HCT116 (cell line): ENCODE measurements around the gene SULT2B1. TPM values are rescaled to one million over a fixed set of nuclear protein-coding genes. Genes with fewer than 3 reads are reported as not detected.

Experiments used
- ATAC-seq: fragments of 200-7000 bp; cut with Tn5 transposase; 2 replicates; pipeline ENCODE4 v1.9.1; 2020; ENCODE audit warnings: mild to moderate bottlenecking, moderate library complexity
- BruUV-seq: library from RNA; stranded (reverse); fragments of 400-500 nt; replicated peaks from 2 replicates; lab custom pipeline; 2021; lab: Mats Ljungman, UMichigan
- CTCF ChIA-PET: fragments of 300-600 bp; sonication (Branson Sonifier 250); formaldehyde crosslinking; loops from one replicate; lab custom pipeline; 2021; ENCODE audit warnings: antibody characterized with exemption; lab: Charles Lee
- POLR2A ChIA-PET: fragments of 300-600, 350-600 bp; sonication (Branson Sonifier 250); formaldehyde crosslinking; loops from one replicate; lab custom pipeline; 2021; ENCODE audit warnings: antibody characterized with exemption; lab: Charles Lee
- RAD21 ChIA-PET, 2 experiments: fragments of 300-600 bp; sonication (Branson Sonifier 250); formaldehyde crosslinking; loops; one replicate each; lab custom pipeline; 2023; ENCODE audit warnings: low total read pairs in 2 of 2; ENCODE audit not compliant: uncharacterized antibody in 2 of 2, unreplicated experiment in 2 of 2, low non-redundant PET in 1 of 2; lab: Charles Lee
- DNase-seq: peaks from one replicate; pipeline ENCODE4 v3.0.0-alpha.2; 2010; ENCODE audit warnings: low read depth, low spot score
- H2AFZ ChIP-seq: fragments of 200-600 bp; shearing (Covaris generic), sonication (generic); 2 replicates; pipeline ENCODE4 v1.6.1; 2017; ENCODE audit warnings: low read depth, mixed run types, mixed read lengths, antibody characterized with exemption, low read length; ENCODE audit not compliant: poor library complexity, severe bottlenecking
- H3K27ac ChIP-seq: 2 replicates; pipeline ENCODE4 v1.5.1; 2012; ENCODE audit warnings: low read depth, low read length
- H3K27me3 ChIP-seq: fragments of 200-600 bp; sonication (generic); 2 replicates; pipeline ENCODE4 v1.6.1; 2016; ENCODE audit warnings: mixed run types, low read length, mixed read lengths; ENCODE audit not compliant: insufficient read depth
- H3K36me3 ChIP-seq, 2 experiments: fragments of 200-500 bp in 1 of 2; fragments of 200-600 bp in 1 of 2; sonication (Bioruptor generic) in 1 of 2; sonication (generic) in 1 of 2; 2 replicates each; pipeline versions ENCODE4 v1.5.1 to v1.6.1; 2014 to 2016; ENCODE audit warnings: low read length in 2 of 2, inconsistent platforms in 1 of 2, mixed read lengths in 1 of 2, mixed run types in 1 of 2; ENCODE audit not compliant: insufficient read depth in 2 of 2, control insufficient read depth in 1 of 2
- H3K4me1 ChIP-seq, 2 experiments: fragments of 200-600 bp in 1 of 2; sonication (generic) in 1 of 2; 2 replicates each; pipeline versions ENCODE4 v1.5.1 to v1.6.1; 2012 to 2017; ENCODE audit warnings: low read length in 2 of 2, inconsistent platforms in 1 of 2, mild to moderate bottlenecking in 1 of 2, mixed read lengths in 1 of 2, mixed run types in 1 of 2, moderate library complexity in 1 of 2; ENCODE audit not compliant: insufficient read depth in 2 of 2, control insufficient read depth in 1 of 2
- H3K4me2 ChIP-seq: fragments of 200-600 bp; sonication (generic); 2 replicates; pipeline ENCODE4 v1.6.1; 2017; ENCODE audit warnings: mixed run types, low read length, mixed read lengths
- H3K4me3 ChIP-seq, 2 experiments: fragments of 200-600 bp in 1 of 2; sonication (generic) in 1 of 2; replicated peaks in 1 of 2; 2 replicates each; pipeline ENCODE4 v1.5.1; 2011 to 2016; ENCODE audit warnings: low read length in 2 of 2, control low read depth in 1 of 2, low read depth in 1 of 2, mild to moderate bottlenecking in 1 of 2, mixed read lengths in 1 of 2, mixed run types in 1 of 2
- H3K79me2 ChIP-seq: fragments of 200-600 bp; sonication (generic); 2 replicates; pipeline ENCODE4 v1.6.1; 2017; ENCODE audit warnings: mild to moderate bottlenecking, mixed run types, low read length, moderate library complexity, mixed read lengths; ENCODE audit not compliant: insufficient read depth
- H3K9ac ChIP-seq: fragments of 200-600 bp; sonication (generic); 2 replicates; pipeline ENCODE4 v1.6.1; 2016; ENCODE audit warnings: low read length, mixed read lengths
- H3K9me2 ChIP-seq: fragments of 200-600 bp; sonication (generic), shearing (Covaris generic); 2 replicates; pipeline ENCODE4 v1.6.1; 2017; ENCODE audit warnings: mixed run types, mild to moderate bottlenecking, moderate library complexity; ENCODE audit not compliant: insufficient read depth
- H3K9me3 ChIP-seq, 2 experiments: fragments of 200-500 bp in 1 of 2; fragments of 200-600 bp in 1 of 2; sonication (Bioruptor generic) in 1 of 2; sonication (generic) in 1 of 2; 2 replicates each; pipeline ENCODE4 v1.6.1; 2014 to 2017; ENCODE audit warnings: low read length in 2 of 2, mixed read lengths in 2 of 2, inconsistent platforms in 1 of 2, low read depth in 1 of 2, mild to moderate bottlenecking in 1 of 2, mixed run types in 1 of 2, moderate library complexity in 1 of 2; ENCODE audit not compliant: control insufficient read depth in 1 of 2, insufficient read depth in 1 of 2
- H4K20me1 ChIP-seq: fragments of 200-600 bp; sonication (generic), shearing (Covaris generic); 2 replicates; pipeline ENCODE4 v1.6.1; 2017; ENCODE audit warnings: mixed run types, mild to moderate bottlenecking, moderate library complexity; ENCODE audit not compliant: insufficient read depth
- ATF3 ChIP-seq: IDR thresholded peaks from 2 replicates; pipeline ENCODE4 v1.6.1; 2012
- CBX3 ChIP-seq: IDR thresholded peaks from 2 replicates; pipeline ENCODE4 v1.6.1; 2012; ENCODE audit warnings: low read depth
- CEBPB ChIP-seq: IDR thresholded peaks from 2 replicates; pipeline ENCODE4 v1.6.1; 2012; ENCODE audit warnings: low read depth
- EGR1 ChIP-seq: IDR thresholded peaks from 2 replicates; pipeline ENCODE4 v1.6.1; 2012; ENCODE audit warnings: low read depth
- ELF1 ChIP-seq: IDR thresholded peaks from 2 replicates; pipeline ENCODE4 v1.6.1; 2012; ENCODE audit warnings: low read depth, borderline replicate concordance
- EZH2 ChIP-seq: fragments of 200-600 bp; sonication (generic); IDR thresholded peaks from 2 replicates; pipeline ENCODE4 v1.6.1; 2017; ENCODE audit warnings: antibody characterized with exemption, mixed run types
- EZH2phosphoT487 ChIP-seq: fragments of 200-600 bp; IDR thresholded peaks from 2 replicates; pipeline ENCODE4 v1.6.1; 2018; ENCODE audit warnings: antibody characterized with exemption, borderline replicate concordance
- FOSL1 ChIP-seq: IDR thresholded peaks from 2 replicates; pipeline ENCODE4 v1.6.1; 2012; ENCODE audit warnings: low read depth
- JUND ChIP-seq: IDR thresholded peaks from 2 replicates; pipeline ENCODE4 v1.6.1; 2012
- POLR2A ChIP-seq: IDR thresholded peaks from 2 replicates; pipeline ENCODE4 v1.7.0; 2011; ENCODE audit warnings: borderline replicate concordance; ENCODE audit not compliant: insufficient read depth, insufficient read length; ENCODE audit errors: extremely low read depth
- POLR2AphosphoS5 ChIP-seq: IDR thresholded peaks from 2 replicates; pipeline ENCODE4 v1.6.1; 2011; ENCODE audit warnings: mild to moderate bottlenecking, low read depth, low read length, moderate library complexity
- RAD21 ChIP-seq: IDR thresholded peaks from 2 replicates; pipeline ENCODE4 v1.6.1; 2012; ENCODE audit warnings: low read depth, mild to moderate bottlenecking
- REST ChIP-seq: IDR thresholded peaks from 2 replicates; pipeline ENCODE4 v1.6.1; 2012; ENCODE audit warnings: low read depth
- SIN3A ChIP-seq: IDR thresholded peaks from 2 replicates; pipeline ENCODE4 v1.6.1; 2012; ENCODE audit warnings: low read depth
- SP1 ChIP-seq: IDR thresholded peaks from 2 replicates; pipeline ENCODE4 v1.6.1; 2012; ENCODE audit warnings: low read depth
- SRF ChIP-seq: IDR thresholded peaks from 2 replicates; pipeline ENCODE4 v1.6.1; 2012; ENCODE audit warnings: low read depth
- ZBTB33 ChIP-seq: IDR thresholded peaks from 2 replicates; pipeline ENCODE4 v1.6.1; 2011; ENCODE audit warnings: mild to moderate bottlenecking, low read length, moderate library complexity; ENCODE audit not compliant: insufficient replicate concordance; ENCODE audit errors: extremely low read depth
- ZFX ChIP-seq: fragments of 450-650 bp; IDR thresholded peaks from 2 replicates; pipeline ENCODE4 v1.6.1; 2017
- ZNF274 ChIP-seq: fragments of 200-500 bp; sonication (Bioruptor generic); IDR thresholded peaks from 2 replicates; pipeline ENCODE4 v1.6.1; 2014; ENCODE audit warnings: mild to moderate bottlenecking, low read depth, low read length, inconsistent platforms
- intact Hi-C: fragments of 100-400 bp; cut with micrococcal nuclease; formaldehyde crosslinking; loops from 2 replicates; pipeline ENCODE4 v1.10.0; 2022
- total RNA-seq: library from RNA; stranded (reverse); gene quantifications from one replicate; pipeline ENCODE4 v1.2.1, GENCODE V29; 2021; ENCODE audit not compliant: unreplicated experiment
- TF ChIP-seq, protein P1 (sequence below), 3 experiments: fragments of 200-600 bp in 1 of 3; sonication (generic) in 1 of 3; IDR thresholded peaks in 2 of 3; conservative IDR thresholded peaks in 1 of 3; 2 replicates each; pipeline ENCODE4 v1.5.1; 2012 to 2017; ENCODE audit warnings: low read depth in 2 of 3, low read length in 2 of 3, antibody characterized with exemption in 1 of 3, borderline replicate concordance in 1 of 3, control low read depth in 1 of 3, mild to moderate bottlenecking in 1 of 3, mixed read lengths in 1 of 3, mixed run types in 1 of 3, moderate library complexity in 1 of 3; ENCODE audit not compliant: insufficient read depth in 1 of 3

Gene SULT2B1
- total RNA-seq, 1 experiment from 2014 or later: 4.8 TPM

- RAD21 ChIA-PET: no interaction called here
- H3K4me2 ChIP-seq: no peak overlapping the region
- H3K27me3 ChIP-seq: no peaks in the 10 kb centered on the region
- no peak overlapping the region for H3K4me3 ChIP-seq
- POLR2A ChIA-PET: no interaction called here
- ATAC-seq (no peak), DNase-seq (no peak)
- H3K27ac ChIP-seq: no peak overlapping the region
- H2AFZ ChIP-seq: no peak overlapping the region
- intact Hi-C loops: no loop called here
- H4K20me1 ChIP-seq: no peaks in the 10 kb centered on the region
- no peak for TF ChIP-seq SP1
- TF ChIP-seq SIN3A: no peak
- TF ChIP-seq POLR2AphosphoS5: no peak
- TF ChIP-seq CEBPB: no peak
- TF ChIP-seq EGR1: no peak
- TF ChIP-seq ZNF274: no peak
- no peak for TF ChIP-seq RAD21
- TF ChIP-seq POLR2A: no peak
- TF ChIP-seq, protein P1, sequence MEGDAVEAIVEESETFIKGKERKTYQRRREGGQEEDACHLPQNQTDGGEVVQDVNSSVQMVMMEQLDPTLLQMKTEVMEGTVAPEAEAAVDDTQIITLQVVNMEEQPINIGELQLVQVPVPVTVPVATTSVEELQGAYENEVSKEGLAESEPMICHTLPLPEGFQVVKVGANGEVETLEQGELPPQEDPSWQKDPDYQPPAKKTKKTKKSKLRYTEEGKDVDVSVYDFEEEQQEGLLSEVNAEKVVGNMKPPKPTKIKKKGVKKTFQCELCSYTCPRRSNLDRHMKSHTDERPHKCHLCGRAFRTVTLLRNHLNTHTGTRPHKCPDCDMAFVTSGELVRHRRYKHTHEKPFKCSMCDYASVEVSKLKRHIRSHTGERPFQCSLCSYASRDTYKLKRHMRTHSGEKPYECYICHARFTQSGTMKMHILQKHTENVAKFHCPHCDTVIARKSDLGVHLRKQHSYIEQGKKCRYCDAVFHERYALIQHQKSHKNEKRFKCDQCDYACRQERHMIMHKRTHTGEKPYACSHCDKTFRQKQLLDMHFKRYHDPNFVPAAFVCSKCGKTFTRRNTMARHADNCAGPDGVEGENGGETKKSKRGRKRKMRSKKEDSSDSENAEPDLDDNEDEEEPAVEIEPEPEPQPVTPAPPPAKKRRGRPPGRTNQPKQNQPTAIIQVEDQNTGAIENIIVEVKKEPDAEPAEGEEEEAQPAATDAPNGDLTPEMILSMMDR (IDR thresholded peaks at IDR 0.05 in 2 of 3, conservative IDR thresholded peaks at IDR 0.05 in 1 of 3; ENCODE audit: borderline replicate concordance in 1 of 3, insufficient read depth in 1 of 3, low read depth in 2 of 3, low read length in 2 of 3): no peak
- TF ChIP-seq FOSL1: no peak
- TF ChIP-seq ATF3: no peak
- no peak for TF ChIP-seq EZH2
- TF ChIP-seq ZBTB33: no peak
- TF ChIP-seq CBX3: no peak
- TF ChIP-seq ELF1: no peak
- TF ChIP-seq JUND: no peak
- TF ChIP-seq REST: no peak
- no peak for TF ChIP-seq ZFX
- no peak for TF ChIP-seq SRF
- TF ChIP-seq EZH2phosphoT487: no peak
- H3K36me3 ChIP-seq: no peaks in the 10 kb centered on the region
- H3K9me3 ChIP-seq: no peaks in the 10 kb centered on the region
- no TSS peak for BruUV-seq
- no peaks in the 10 kb centered on the region for H3K9me2 ChIP-seq
- H3K4me1 ChIP-seq: peaks cover 0 to 5% of the 10 kb centered on the region in 2 experiments; a peak in 2 of 4 replicates
- H3K79me2 ChIP-seq: no peaks in the 10 kb centered on the region
- no peak overlapping the region for H3K9ac ChIP-seq
- CTCF ChIA-PET: no interaction called here
Observed at GRCh38 chr19:48603850-48604249, 51.9 kb downstream of the SULT2B1 start.
